ACC112 (cell line): ENCODE data around the gene SLC35D1.
A peak's percentile ranks its signal among the peaks of the same experiment; 100 is the strongest.
"Not testable (repeated sequence)": the region's sequence is repeated elsewhere in the genome, so short reads cannot be mapped to it uniquely, and the experiment has no call there.

ENCODE experiments used
- H2AFZ ChIP-seq: fragments of 200-600 bp; sonication (generic); one replicate; pipeline ENCODE4 v1.6.0; 2017; ENCODE audit warnings: antibody characterized with exemption, low read length; ENCODE audit not compliant: unreplicated experiment
- H3K27ac ChIP-seq: fragments of 200-600 bp; sonication (generic); 2 replicates; pipeline ENCODE4 v1.5.1; 2014; ENCODE audit warnings: low read depth, mild to moderate bottlenecking, antibody characterized with exemption, low read length, moderate library complexity
- H3K27me3 ChIP-seq: fragments of 200-600 bp; sonication (generic); 2 replicates; pipeline ENCODE4 v1.6.1; 2014; ENCODE audit warnings: mild to moderate bottlenecking, antibody characterized with exemption, low read length, moderate library complexity, mixed read lengths; ENCODE audit not compliant: insufficient read depth
- H3K36me3 ChIP-seq: fragments of 200-600 bp; sonication (generic); 2 replicates; pipeline ENCODE4 v1.6.1; 2016; ENCODE audit warnings: mild to moderate bottlenecking, antibody characterized with exemption, low read length, moderate library complexity, mixed read lengths; ENCODE audit not compliant: insufficient read depth
- H3K4me1 ChIP-seq: fragments of 200-600 bp; sonication (generic); one replicate; pipeline ENCODE4 v1.6.1; 2016; ENCODE audit warnings: low read length, mixed read lengths; ENCODE audit not compliant: insufficient read depth, unreplicated experiment, control insufficient read depth
- H3K4me3 ChIP-seq: fragments of 200-600 bp; sonication (generic); 2 replicates; pipeline ENCODE4 v1.5.1; 2014; ENCODE audit warnings: mild to moderate bottlenecking, low read depth, low read length
- H3K79me2 ChIP-seq: fragments of 200-600 bp; sonication (generic); one replicate; pipeline ENCODE4 v1.6.0; 2016; ENCODE audit warnings: low read length; ENCODE audit not compliant: control insufficient read depth, unreplicated experiment, insufficient read depth

SLC35D1 gene

DNA sequence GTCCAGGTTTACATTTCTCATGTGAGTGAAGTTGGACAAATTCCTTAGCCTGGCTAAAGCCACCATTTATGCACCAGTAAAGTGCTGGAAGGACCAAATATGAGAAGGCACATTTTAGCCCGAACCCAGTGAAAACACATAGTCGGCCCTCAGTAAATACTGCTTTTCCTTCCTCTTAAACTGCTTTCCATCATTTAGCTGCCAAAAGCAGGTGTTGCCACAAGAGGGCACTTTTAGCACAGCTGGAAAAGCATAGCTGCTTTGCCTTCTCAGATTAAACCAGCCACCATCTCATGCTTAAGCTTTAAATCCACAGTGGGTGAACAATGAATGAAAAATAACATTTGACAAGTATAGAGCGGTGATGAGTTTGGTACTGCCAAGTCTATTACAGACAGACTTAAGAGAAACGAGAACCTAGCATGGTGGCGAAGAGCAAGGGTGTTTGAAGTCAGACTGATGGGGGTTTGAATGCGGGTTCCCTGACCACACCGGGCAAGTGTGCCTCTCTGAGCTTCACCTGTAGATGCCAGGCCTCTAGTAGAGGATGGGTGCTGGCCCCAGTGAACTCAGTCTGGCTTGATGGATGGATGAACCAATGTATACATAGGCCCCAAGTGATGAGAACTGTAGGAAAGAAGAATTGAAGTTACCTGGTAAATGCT, 57.8 kb downstream of the SLC35D1 start:
- no peaks in the 10 kb centered on the region for H3K27me3 ChIP-seq
- H3K4me1 ChIP-seq: no peaks in the 10 kb centered on the region
- no peaks in the 10 kb centered on the region for H3K79me2 ChIP-seq
- H3K4me3 ChIP-seq: no peak overlapping the region
- H3K27ac ChIP-seq: no peak overlapping the region
- H3K36me3 ChIP-seq: no peaks in the 10 kb centered on the region
- peak overlapping the region; percentile 81 for H2AFZ ChIP-seq

DNA sequence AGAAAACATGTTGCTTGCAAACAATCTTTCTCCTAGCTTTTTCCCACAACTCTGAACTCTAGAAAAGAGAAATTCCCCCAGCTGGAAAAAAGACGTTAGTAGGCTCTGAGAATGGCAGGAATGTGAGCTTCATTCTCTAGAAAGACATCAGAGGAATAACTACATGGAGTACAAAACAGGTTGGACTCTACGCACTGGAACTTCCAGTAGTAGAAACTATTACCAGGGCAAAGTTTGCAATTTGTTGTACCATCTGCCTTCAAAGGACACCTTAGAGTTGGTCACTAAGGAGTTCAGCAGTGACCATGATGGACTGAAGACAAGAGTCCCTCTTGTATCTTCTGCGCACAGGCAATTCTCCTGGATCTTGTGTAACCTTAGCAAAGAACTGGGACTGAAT, 60.9 kb downstream of the SLC35D1 start:
- Histone ChIP-seq H2AFZ (no peak overlapping the region), H3K27me3 (no peaks in the 10 kb centered on the region), H3K79me2 (no peaks in the 10 kb centered on the region), H3K27ac (no peak overlapping the region), H3K4me3 (no peak overlapping the region), H3K36me3 (peaks cover 7% of the 10 kb centered on the region), H3K4me1 (no peaks in the 10 kb centered on the region)

DNA sequence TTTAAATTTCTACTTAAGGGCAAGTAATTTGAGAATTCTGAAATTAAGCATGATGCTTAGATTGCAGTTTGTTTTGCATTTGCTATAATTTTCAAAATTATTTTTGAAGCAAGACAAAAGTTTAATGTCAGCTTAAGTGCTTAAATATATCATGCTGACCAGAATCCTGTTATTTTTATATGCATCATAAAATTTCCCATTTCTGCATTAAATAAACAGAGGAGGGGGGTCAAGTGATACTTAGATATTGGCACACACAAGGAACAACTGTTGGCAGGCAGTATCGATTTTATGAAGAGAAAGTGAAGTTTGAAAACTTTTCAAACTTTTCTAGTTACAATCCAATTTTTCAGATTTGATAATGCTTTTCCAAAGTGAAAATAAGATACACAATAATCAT, 68.1 kb downstream of the SLC35D1 start:
- Histone ChIP-seq H3K36me3 (peaks cover 56% of the 10 kb centered on the region), H3K79me2 (no peaks in the 10 kb centered on the region), H3K4me1 (peaks cover 10% of the 10 kb centered on the region), H3K4me3 (no peak overlapping the region), H3K27ac (no peak overlapping the region), H2AFZ (no peak overlapping the region), H3K27me3 (no peaks in the 10 kb centered on the region)

DNA sequence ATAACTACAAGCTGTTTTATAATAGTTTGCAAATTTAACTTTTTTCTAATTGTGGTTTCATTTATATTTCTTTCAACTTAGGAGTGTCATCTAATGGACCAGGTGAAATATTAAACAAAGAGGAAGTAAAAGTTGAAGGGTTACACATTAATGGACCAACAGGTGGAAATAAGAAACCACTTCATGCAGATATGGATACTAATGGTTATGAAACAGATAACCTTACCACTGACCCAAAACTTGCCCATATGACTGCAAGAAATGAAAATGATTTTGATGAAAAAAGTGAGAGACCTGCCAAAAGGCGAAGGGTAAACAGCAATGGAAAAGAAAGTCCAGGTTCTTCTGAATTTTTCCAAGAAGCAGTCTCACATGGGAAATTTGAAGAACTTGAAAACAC, 69.5 kb downstream of the SLC35D1 start:
- Histone ChIP-seq H2AFZ (no peak overlapping the region), H3K79me2 (no peaks in the 10 kb centered on the region), H3K4me1 (peaks cover 16% of the 10 kb centered on the region), H3K4me3 (no peak overlapping the region), H3K27ac (no peak overlapping the region), H3K36me3 (peaks cover 56% of the 10 kb centered on the region), H3K27me3 (no peaks in the 10 kb centered on the region)

DNA sequence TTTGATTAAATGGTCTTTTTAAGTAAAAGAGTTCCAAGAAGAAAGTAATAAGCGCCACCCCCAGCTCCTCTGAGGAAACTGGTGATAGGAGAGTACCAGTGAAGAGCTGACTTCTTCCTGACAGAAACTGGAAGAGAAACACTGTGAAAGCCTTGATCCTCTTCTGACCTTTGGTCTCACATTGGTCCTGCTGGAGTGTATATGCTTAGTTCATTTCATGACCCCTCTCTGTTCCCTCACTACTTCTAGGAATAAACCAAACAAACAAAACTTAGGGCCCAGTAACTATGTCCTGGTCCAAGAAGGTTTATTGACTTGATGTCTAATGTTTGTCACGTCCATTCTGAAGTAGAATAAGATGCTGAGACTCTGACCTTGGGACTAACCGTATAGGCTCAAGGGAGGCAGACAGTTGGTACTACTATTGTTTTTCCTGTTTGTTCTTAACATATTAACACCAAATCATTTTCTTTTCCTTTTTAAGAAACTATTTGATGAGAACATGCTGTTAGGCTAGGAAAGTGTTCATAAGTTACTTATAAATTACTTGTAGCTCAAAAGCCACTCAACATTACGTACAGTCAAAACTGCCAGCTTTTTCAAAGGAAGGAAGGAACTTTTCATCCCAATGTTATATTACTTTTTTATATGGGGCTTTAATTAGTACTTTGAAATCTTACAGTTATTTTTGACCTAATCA, 71.2 kb downstream of the SLC35D1 start:
- H3K27me3 ChIP-seq: no peaks in the 10 kb centered on the region
- H3K27ac ChIP-seq: no peak overlapping the region
- no peak overlapping the region for H2AFZ ChIP-seq
- no peaks in the 10 kb centered on the region for H3K79me2 ChIP-seq
- no peak overlapping the region for H3K4me3 ChIP-seq
- peaks cover 16% of the 10 kb centered on the region for H3K4me1 ChIP-seq
- H3K36me3 ChIP-seq: peaks cover 49% of the 10 kb centered on the region

DNA sequence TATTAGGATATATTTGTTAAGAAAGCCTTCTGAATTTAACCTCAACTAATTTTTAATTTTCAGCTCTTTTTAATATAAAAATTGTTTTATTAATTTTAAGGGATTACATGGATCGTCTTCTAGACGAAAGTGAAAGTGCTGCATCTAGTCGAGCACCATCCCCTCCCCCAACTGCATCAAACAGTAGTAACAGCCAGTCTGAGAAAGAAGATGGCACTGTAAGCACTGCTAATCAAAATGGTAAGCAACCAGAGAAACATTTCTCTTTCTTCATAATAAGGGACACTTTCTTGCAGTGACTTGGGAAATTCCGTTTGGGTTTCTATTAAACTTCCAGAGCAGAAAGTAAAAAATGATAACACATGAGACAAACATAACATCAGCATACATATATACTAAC, 72.3 kb downstream of the SLC35D1 start:
- peak overlapping the region; percentile 75 for H3K4me3 ChIP-seq
- H3K27ac ChIP-seq: peak overlapping the region; percentile 60
- peaks cover 41% of the 10 kb centered on the region for H3K36me3 ChIP-seq
- no peak overlapping the region for H2AFZ ChIP-seq
- peaks cover 16% of the 10 kb centered on the region for H3K4me1 ChIP-seq
- no peaks in the 10 kb centered on the region for H3K79me2 ChIP-seq
- no peaks in the 10 kb centered on the region for H3K27me3 ChIP-seq

DNA sequence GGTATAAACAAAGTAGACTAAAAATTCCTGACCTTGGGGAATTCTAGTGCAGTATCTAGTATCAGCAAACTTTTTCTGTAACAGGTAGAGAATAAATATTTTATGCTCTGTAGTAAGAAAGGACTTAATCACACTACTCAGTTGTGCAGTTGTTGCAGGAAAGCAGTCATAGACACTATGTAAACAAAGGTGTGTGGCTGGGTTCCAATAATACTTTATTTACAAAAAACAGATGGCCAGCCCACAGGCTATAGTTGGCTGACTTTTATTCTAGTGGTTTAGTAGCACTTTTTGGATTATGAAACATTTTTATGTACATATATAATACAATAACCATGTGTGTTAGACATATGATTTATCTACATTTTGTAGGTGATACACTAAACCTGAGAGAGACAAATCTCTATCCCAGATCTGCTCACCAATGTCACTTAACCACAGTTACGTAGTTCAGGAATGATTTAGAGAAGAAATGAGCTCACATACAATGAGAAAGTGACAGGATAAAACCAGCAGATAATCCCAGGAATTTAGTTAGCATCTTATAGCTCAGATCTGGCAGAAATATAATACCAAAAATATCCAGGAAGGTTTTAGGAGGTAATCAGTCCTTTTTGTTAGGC, 73.1 kb downstream of the SLC35D1 start:
- Histone ChIP-seq H3K36me3 (peaks cover 38% of the 10 kb centered on the region), H2AFZ (no peak overlapping the region), H3K27me3 (no peaks in the 10 kb centered on the region), H3K79me2 (no peaks in the 10 kb centered on the region), H3K4me1 (peaks cover 16% of the 10 kb centered on the region), H3K4me3 (peak overlapping the region; percentile 75), H3K27ac (peak overlapping the region; percentile 60; the same call in 1 of the 2 replicates)

DNA sequence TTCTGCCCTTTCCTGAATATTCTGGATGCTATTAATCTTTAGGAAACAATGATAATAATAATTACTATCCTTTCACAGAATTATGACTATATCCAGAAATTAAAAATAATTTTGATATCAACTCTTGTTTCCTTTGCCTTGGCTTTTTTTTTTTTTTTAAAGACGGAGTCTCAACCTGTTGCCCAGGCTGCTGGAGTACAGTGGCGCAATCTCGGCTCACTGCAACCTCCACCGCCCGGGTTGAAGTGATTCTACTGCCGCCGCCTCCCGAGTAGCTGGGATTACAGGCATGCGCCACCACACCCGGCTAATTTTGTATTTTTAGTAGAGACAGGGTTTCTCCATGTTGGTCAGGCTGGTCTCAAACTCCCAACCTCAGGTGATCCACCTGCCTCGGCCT, 74.3 kb downstream of the SLC35D1 start:
- H3K27ac ChIP-seq, H2AFZ ChIP-seq, H3K27me3 ChIP-seq, H3K4me3 ChIP-seq, H3K79me2 ChIP-seq: not testable (repeated sequence)
- peaks cover 16% of the 10 kb centered on the region for H3K4me1 ChIP-seq
- H3K36me3 ChIP-seq: peaks cover 27% of the 10 kb centered on the region

DNA sequence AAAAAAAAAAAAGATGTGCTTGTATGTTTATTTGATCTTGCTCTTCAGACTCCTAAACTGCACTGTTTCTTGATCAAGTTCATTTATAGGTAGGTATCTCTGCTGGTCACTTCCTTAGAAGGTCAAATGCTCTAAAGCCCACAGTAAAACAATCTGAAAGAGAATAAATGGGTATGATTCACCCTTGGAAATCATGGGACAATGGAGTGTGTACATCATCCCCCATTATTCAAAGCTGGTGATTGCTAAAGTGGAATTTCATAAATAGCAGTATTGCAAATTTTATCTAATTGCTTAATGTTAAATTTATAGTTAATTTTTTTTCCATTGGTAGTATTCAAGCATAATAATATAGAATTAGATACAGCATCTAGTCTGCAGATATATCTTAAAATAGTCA, 75.7 kb downstream of the SLC35D1 start:
- no peaks in the 10 kb centered on the region for H3K27me3 ChIP-seq
- H3K27ac ChIP-seq: no peak overlapping the region
- H3K4me3 ChIP-seq: no peak overlapping the region
- H3K79me2 ChIP-seq: no peaks in the 10 kb centered on the region
- H3K36me3 ChIP-seq: peaks cover 20% of the 10 kb centered on the region
- peaks cover 16% of the 10 kb centered on the region for H3K4me1 ChIP-seq
- no peak overlapping the region for H2AFZ ChIP-seq

DNA sequence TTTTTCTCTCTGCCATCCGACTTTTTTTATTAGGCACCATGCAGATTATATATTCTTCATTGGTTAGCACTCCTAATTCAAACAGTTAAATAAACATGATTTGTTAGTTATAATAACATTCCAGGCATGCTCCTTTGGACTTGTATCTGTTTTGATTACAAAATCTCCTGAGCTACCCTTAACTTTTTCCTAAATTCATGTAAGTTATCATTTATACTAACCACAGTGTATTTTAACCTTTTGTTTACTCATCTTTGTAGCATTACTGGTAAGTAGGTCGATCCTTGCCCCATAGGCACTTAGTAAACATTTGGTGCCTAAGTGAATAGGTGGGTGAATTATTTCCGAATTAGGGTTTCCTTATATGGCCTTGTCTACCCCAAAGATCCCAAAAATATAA, 85.4 kb downstream of the SLC35D1 start:
- Histone ChIP-seq H3K79me2 (peaks cover 3% of the 10 kb centered on the region), H3K27me3 (no peaks in the 10 kb centered on the region), H3K36me3 (peaks cover 59% of the 10 kb centered on the region), H2AFZ (no peak overlapping the region), H3K4me1 (no peaks in the 10 kb centered on the region), H3K27ac (no peak overlapping the region), H3K4me3 (no peak overlapping the region)
